ENCODE results near the gene COL6A5.

- TF ChIP-seq CTCF (conservative IDR thresholded peaks at IDR 0.05; ENCODE audit: low read depth in 2 of 2) (no peak), ETS1 (IDR thresholded peaks at IDR 0.05) (no peak), POLR2AphosphoS5 (IDR thresholded peaks at IDR 0.05; ENCODE audit: low read depth) (no peak)
These were observed 169.2 kb downstream of the COL6A5 start for GRCh38 chr3:130514681-130515080.
